A549 (cell line): ENCODE results near the gene ZNF525. TPM values are rescaled to one million over a fixed set of nuclear protein-coding genes. Genes with fewer than 3 reads are reported as not detected.
"Not testable (repeated sequence)": the region's sequence is repeated elsewhere in the genome, so short reads cannot be mapped to it uniquely, and the experiment has no call there.

Experiments
- ATAC-seq, 2 experiments: fragments of 200-7000 bp in 1 of 2; fragments of >200 bp in 1 of 2; cut with Nextera tagmentation in 1 of 2; cut with Tn5 transposase in 1 of 2; 3 replicates each; pipeline versions ENCODE4 v1.8.0 to v1.9.1; 2018 to 2020; ENCODE audit warnings: mild to moderate bottlenecking in 1 of 2, moderate library complexity in 1 of 2
- CTCF ChIA-PET: fragments of 300-600 bp; sonication (Branson Sonifier 250); formaldehyde crosslinking; extraction: SDS; loops from one replicate; lab custom pipeline; 2021; ENCODE audit warnings: antibody characterized with exemption, inconsistent platforms; lab: Yijun Ruan, JAX
- POLR2A ChIA-PET: fragments of 350-600 bp; formaldehyde crosslinking; extraction: SDS; loops from one replicate; lab custom pipeline; 2021; ENCODE audit warnings: antibody characterized with exemption, inconsistent platforms; lab: Yijun Ruan, JAX
- DNase-seq, 2 experiments: peaks; one replicate each; pipeline versions ENCODE4 v3.0.0 to v3.0.0-alpha.2; 2011 to 2016; ENCODE audit warnings: low read depth in 1 of 2, low spot score in 1 of 2
- FAIRE-seq: peaks from 2 replicates; lab custom pipeline; 2011; peaks lifted over from hg19 to GRCh38; lab: Jason Lieb, UNC
- H3K27ac ChIP-seq, 2 experiments: fragments of >200 bp; sonication (Bioruptor Twin); formaldehyde crosslinking; 3 replicates each; pipeline ENCODE4 v1.5.1; 2016 to 2017
- H3K4me1 ChIP-seq: fragments of >200 bp; sonication (Bioruptor Twin); formaldehyde crosslinking; 3 replicates; pipeline ENCODE4 v1.6.1; 2016
- H3K4me2 ChIP-seq: fragments of >200 bp; sonication (Bioruptor Twin); formaldehyde crosslinking; 3 replicates; pipeline ENCODE4 v1.6.1; 2016
- H3K4me3 ChIP-seq: fragments of >200 bp; sonication (Bioruptor Twin); formaldehyde crosslinking; 3 replicates; pipeline ENCODE4 v1.5.1; 2016
- H3K9me3 ChIP-seq: fragments of >200 bp; sonication (Bioruptor Twin); formaldehyde crosslinking; 3 replicates; pipeline ENCODE4 v1.6.1; 2016
- CEBPB ChIP-seq, 2 experiments: fragments of >200 bp in 1 of 2; sonication (Bioruptor Twin) in 1 of 2; formaldehyde crosslinking in 1 of 2; IDR thresholded peaks; 2 replicates each; pipeline ENCODE4 v1.6.1; 2012 to 2016
- CHD2 ChIP-seq: fragments of 150-350 bp; IDR thresholded peaks from 2 replicates; pipeline ENCODE4 v1.6.1; 2014; ENCODE audit warnings: low read length; ENCODE audit not compliant: partially characterized antibody
- CHD4 ChIP-seq: fragments of 200-600 bp; sonication (generic); IDR thresholded peaks from 2 replicates; pipeline ENCODE4 v1.6.1; 2016; ENCODE audit warnings: antibody characterized with exemption, mild to moderate bottlenecking, borderline replicate concordance
- EP300 ChIP-seq, 2 experiments: fragments of >200 bp; sonication (Bioruptor Twin); formaldehyde crosslinking; IDR thresholded peaks; 2 replicates in 1 of 2; 3 replicates in 1 of 2; pipeline ENCODE4 v1.6.1; 2016 to 2017
- ESRRA ChIP-seq: fragments of 150-350 bp; IDR thresholded peaks from 2 replicates; pipeline ENCODE4 v1.6.1; 2014; ENCODE audit warnings: mild to moderate bottlenecking, low read length, borderline replicate concordance
- FOSB ChIP-seq: fragments of 250-450 bp; sonication (Bioruptor Pico); IDR thresholded peaks from 2 replicates; pipeline ENCODE4 v1.5.0; 2020; ENCODE audit warnings: mild to moderate bottlenecking, moderate library complexity
- FOXS1 ChIP-seq: fragments of 250-450 bp; sonication (Bioruptor Pico); IDR thresholded peaks from 2 replicates; pipeline ENCODE4 v1.5.0; 2020; ENCODE audit warnings: mild to moderate bottlenecking, moderate library complexity
- GATA3 ChIP-seq: IDR thresholded peaks from 2 replicates; pipeline ENCODE4 v1.6.1; 2012; ENCODE audit warnings: borderline replicate concordance
- HOXA7 ChIP-seq: fragments of 250-450 bp; sonication (Bioruptor Pico); IDR thresholded peaks from 2 replicates; pipeline ENCODE4 v1.5.0; 2020; ENCODE audit warnings: mild to moderate bottlenecking, moderate library complexity
- HOXB13 ChIP-seq: fragments of 250-450 bp; sonication (Bioruptor Pico); IDR thresholded peaks from 2 replicates; pipeline ENCODE4 v1.5.0; 2020; ENCODE audit warnings: low read depth, mild to moderate bottlenecking, moderate library complexity
- KDM1A ChIP-seq: fragments of 200-600 bp; sonication (generic); IDR thresholded peaks from 2 replicates; pipeline ENCODE4 v1.6.1; 2016; ENCODE audit warnings: low read depth, mild to moderate bottlenecking
- NFE2L2 ChIP-seq: fragments of 150-350 bp; conservative IDR thresholded peaks from 2 replicates; pipeline ENCODE4 v1.6.1; 2014; ENCODE audit warnings: low read length
- PBX3 ChIP-seq: IDR thresholded peaks from 2 replicates; pipeline ENCODE4 v1.6.1; 2012
- RFX5 ChIP-seq: fragments of 450-650 bp; IDR thresholded peaks from 2 replicates; pipeline ENCODE4 v1.7.1; 2014; ENCODE audit warnings: antibody characterized with exemption, mild to moderate bottlenecking, moderate library complexity
- SREBF2 ChIP-seq: fragments of 450-650 bp; IDR thresholded peaks from 2 replicates; pipeline ENCODE4 v1.6.1; 2014; ENCODE audit warnings: mild to moderate bottlenecking, moderate library complexity
- TFCP2L1 ChIP-seq: fragments of 250-450 bp; sonication (Bioruptor Pico); IDR thresholded peaks from 2 replicates; pipeline ENCODE4 v1.5.0; 2021; ENCODE audit warnings: mild to moderate bottlenecking
- TP53 ChIP-seq: fragments of 250-450 bp; sonication (Bioruptor Pico); IDR thresholded peaks from 2 replicates; pipeline ENCODE4 v1.5.0; 2021; ENCODE audit warnings: mild to moderate bottlenecking, moderate library complexity
- USF2 ChIP-seq: fragments of 450-650 bp; IDR thresholded peaks from 2 replicates; pipeline ENCODE4 v1.6.1; 2014; ENCODE audit warnings: antibody characterized with exemption
- WGBS: methylation state at CpG from one replicate; pipeline ENCODE4 v1.1.6; 2017; ENCODE audit errors: missing lambda C conversion rate; 5-methylcytosine and 5-hydroxymethylcytosine counted together
- polyA plus RNA-seq, 4 experiments: library from polyadenylated mRNA; depleted of rRNA in 3 of 4; stranded (reverse); fragments of >200 nt; fragmentation: RNase III in 1 of 4; extraction: RNeasy Plus Mini Kit Qiagen cat#74134 plus additional on column Dnase treatment in 1 of 4; gene quantifications; 2 replicates in 3 of 4; 3 replicates in 1 of 4; pipeline ENCODE4 v1.2.3, GENCODE V29; 2011 to 2017

Gene ZNF525
- polyA plus RNA-seq, 2 of the 4 experiments (the other 2 are of a cell fraction), result 0.12 to 1.00 TPM

- no peak overlapping the region; the same call in 2 of the 3 replicates for H3K4me2 ChIP-seq
- FAIRE-seq, result no peak
- POLR2A ChIA-PET, result interaction anchor here (0.6 to 1.6 kb wide), 3 partner anchors 60 to 286 kb away, joined by 3 to 10 read pairs (median 4); no protein-coding TSS in a partner anchor
- TF ChIP-seq FOSB (CRISPR knock-in tag) (no peak), CEBPB (IDR thresholded peaks at IDR 0.05) (no peak), ESRRA (no peak), NFE2L2 (no peak), TFCP2L1 (CRISPR knock-in tag) (no peak), HOXA7 (CRISPR knock-in tag) (no peak), RFX5 (no peak), PBX3 (no peak), CHD4 (no peak), SREBF2 (no peak), FOXS1 (CRISPR knock-in tag) (no peak), USF2 (no peak), HOXB13 (CRISPR knock-in tag) (no peak), GATA3 (no peak), TP53 (CRISPR knock-in tag) (no peak)
- no peak overlapping the region for H3K4me3 ChIP-seq
- no peak overlapping the region for H3K27ac ChIP-seq
- no peaks in the 10 kb centered on the region for H3K4me1 ChIP-seq
- ATAC-seq, result no peak
- WGBS, result 63% methylated on average over 1 of the region's 1 CpG
- CTCF ChIA-PET, result no interaction called here
- no peak for DNase-seq
- H3K9me3 ChIP-seq, result peaks cover 79% of the 10 kb centered on the region
These were observed 31.0 kb downstream of the ZNF525 start for GRCh38 chr19:53396525-53396868.

- peaks cover 80% of the 10 kb centered on the region for H3K9me3 ChIP-seq
- not testable (repeated sequence) for H3K4me2 ChIP-seq, ATAC-seq, H3K27ac ChIP-seq, H3K4me1 ChIP-seq, FAIRE-seq, DNase-seq, H3K4me3 ChIP-seq
- CTCF ChIA-PET, result interaction anchor here (0.6 kb wide), 1 partner anchor 1222 kb away, joined by 3 read pairs; no protein-coding TSS in a partner anchor
- POLR2A ChIA-PET, result interaction anchor here (1.6 kb wide), 1 partner anchor 123 kb away, joined by 3 read pairs; no protein-coding TSS in a partner anchor
- WGBS, result 100% methylated on average over 1 of the region's 1 CpG
These were observed 32.4 kb downstream of the ZNF525 start for GRCh38 chr19:53397918-53398317.

- peaks cover 88% of the 10 kb centered on the region for H3K9me3 ChIP-seq
- POLR2A ChIA-PET, result no interaction called here
These were observed 44.1 kb downstream of the ZNF525 start for GRCh38 chr19:53409505-53410204.

GRCh38 chr19:53420520-53421315 lies 55.2 kb downstream of the ZNF525 start:
- H3K4me2 ChIP-seq, H3K4me3 ChIP-seq, FAIRE-seq, H3K27ac ChIP-seq, CTCF ChIA-PET, H3K4me1 ChIP-seq, ATAC-seq, POLR2A ChIA-PET: not testable (repeated sequence)
- 53% methylated on average over 11 of the region's 11 CpGs for WGBS
- DNase-seq, result peak in 1 of 2 experiments; percentile 16
- peaks cover 81% of the 10 kb centered on the region for H3K9me3 ChIP-seq

More at GRCh38 chr19:53409505-53410204, 44.1 kb downstream of the ZNF525 start:
- DNase-seq, result no peak
- TF ChIP-seq EP300 (IDR thresholded peaks at IDR 0.05) (no peak), CHD2 (no peak), TP53 (CRISPR knock-in tag) (no peak), GATA3 (no peak), KDM1A (no peak)
- TF ChIP-seq, all 56 proteins: peak for 0
- Histone ChIP-seq H3K4me1 (no peaks in the 10 kb centered on the region), H3K4me3 (no peak overlapping the region), H3K27ac (no peak overlapping the region), H3K4me2 (no peak overlapping the region)
- ATAC-seq, result no peak
- FAIRE-seq, result no peak
- WGBS, result 74% methylated on average over 7 of the region's 7 CpGs
- CTCF ChIA-PET, result interaction anchor here (0.6 to 0.9 kb wide), 4 partner anchors 15 to 393 kb away, joined by 3 to 5 read pairs (median 3); no protein-coding TSS in a partner anchor
